Umbilical cord (tissue), 2 donors: ENCODE results near the gene WBP2. TPM values are rescaled to one million over a fixed set of nuclear protein-coding genes. Genes with fewer than 3 reads are reported as not detected.

Source experiments
- DNase-seq: peaks from one replicate; pipeline ENCODE4 v3.0.0-alpha.2; 2015; ENCODE audit warnings: low spot score
- total RNA-seq: library from RNA; depleted of rRNA; stranded (reverse); fragments of >200 nt; gene quantifications from one replicate; pipeline ENCODE4 v1.2.3, GENCODE V29; 2014; ENCODE audit warnings: low replicate concordance; ENCODE audit not compliant: insufficient read depth

WBP2 gene
- total RNA-seq, 1 donor from 2014 or later, result 13.7 TPM

DNA sequence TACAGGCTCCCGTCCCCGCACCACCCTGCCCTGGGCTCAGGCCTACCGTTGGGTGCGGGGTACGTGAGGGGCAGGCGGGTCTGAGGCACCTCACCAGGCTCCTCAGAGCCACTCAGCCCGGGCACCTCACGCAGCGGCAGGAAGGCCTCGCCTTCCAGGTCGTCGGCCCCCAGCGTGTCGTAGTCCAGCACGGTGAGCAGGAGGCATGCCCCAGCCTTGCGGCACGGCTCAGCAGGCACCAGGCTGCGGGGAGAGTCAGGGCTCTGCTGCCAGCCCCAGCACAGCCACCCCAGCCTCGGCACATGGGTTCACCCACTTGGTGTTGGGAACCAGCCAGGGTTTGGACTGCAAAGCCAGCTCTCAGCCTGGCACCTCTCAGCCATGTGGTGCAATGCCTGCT is 26.4 kb downstream of the WBP2 start:
- no peak for DNase-seq

DNA sequence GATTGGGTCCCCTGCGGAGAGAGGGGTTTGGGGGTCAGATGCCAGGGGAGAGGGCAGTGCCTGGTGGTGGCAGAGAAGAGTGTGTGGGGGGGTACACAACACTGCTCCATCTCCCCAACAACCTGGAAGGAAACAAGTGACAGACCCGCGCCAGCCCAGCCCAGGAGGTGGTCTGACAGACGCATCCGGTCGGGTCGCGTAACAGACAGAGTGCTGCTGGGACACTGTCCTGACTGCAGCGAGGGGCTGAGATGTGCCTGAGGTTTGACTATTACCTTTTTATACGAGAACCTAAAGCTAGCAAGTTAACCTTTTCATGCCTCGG is 27.1 kb downstream of the WBP2 start:
- no peak for DNase-seq

DNA sequence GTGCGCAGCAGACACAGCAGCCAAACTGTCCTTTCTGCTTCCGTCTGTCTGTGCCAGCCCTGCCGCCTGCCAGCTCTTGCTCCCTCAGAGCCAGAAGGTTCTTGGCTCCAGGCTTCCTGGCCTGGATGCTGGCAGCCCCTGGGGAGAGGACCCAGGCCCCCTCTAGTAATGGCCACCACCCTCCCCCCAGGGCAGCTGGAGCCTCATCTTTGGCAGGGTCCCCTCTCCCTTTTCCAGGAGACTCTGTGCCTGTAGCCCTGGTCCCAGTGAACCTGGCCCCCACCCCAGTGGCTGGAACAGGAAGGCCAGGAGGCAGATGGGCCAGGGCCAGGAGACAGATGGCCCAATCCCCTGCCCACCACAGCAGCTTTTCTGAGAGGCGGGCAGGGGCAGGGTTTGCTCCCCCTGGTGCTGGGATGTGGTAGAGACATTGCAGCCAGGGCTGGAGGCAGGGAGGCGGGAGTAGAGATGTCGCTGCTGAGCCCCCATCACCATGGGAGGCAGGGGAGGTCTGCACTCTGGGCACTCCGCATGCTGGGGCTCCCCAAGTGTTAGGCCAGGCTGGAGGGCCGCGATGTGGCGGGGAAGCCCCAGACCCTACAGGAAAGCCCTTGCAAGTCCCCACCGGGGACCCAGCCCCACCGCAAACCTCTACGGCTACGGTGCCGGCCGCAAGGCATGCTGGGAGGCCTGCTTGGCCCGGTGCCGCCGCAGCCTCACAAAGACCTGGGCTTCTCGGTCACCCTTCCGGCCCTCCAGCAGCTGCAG is 27.6 kb downstream of the WBP2 start:
- peak; percentile 66 for DNase-seq

DNA sequence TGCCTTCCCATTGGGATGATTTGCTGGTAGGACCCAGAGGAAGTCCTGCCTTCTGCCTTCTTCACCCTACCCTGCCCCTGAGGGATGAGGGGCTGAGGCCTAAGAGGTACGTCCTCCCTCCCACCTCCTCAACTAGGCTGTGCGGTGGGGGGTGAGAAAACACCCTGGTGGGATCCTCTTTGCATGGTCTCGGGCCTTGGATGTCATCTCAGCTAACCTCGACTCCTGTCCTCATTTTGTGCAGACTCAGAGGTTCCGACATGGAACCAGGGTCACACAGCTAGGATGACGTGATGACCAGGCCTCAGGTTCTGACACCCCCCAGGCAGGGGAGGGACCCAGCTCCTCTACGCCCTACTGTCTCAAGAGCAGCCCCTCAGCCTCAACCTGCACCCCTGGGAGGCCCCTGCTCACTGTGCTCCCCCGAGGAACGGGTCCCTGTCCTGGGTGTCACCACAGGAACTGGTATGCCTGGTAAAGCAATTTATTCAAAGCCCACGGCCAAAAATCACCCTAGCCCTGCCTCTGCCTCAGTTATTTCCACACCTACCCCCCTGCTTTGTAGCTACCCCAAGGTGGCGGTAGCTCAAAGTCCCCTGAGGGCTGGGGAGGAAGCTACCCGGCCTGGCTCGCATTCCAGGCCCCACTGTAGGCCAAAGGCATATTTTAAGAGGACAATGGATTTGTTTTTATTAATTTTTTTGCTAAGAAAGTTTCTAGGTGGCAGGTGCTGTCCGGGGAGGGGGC is 28.4 kb downstream of the WBP2 start:
- no peak for DNase-seq

DNA sequence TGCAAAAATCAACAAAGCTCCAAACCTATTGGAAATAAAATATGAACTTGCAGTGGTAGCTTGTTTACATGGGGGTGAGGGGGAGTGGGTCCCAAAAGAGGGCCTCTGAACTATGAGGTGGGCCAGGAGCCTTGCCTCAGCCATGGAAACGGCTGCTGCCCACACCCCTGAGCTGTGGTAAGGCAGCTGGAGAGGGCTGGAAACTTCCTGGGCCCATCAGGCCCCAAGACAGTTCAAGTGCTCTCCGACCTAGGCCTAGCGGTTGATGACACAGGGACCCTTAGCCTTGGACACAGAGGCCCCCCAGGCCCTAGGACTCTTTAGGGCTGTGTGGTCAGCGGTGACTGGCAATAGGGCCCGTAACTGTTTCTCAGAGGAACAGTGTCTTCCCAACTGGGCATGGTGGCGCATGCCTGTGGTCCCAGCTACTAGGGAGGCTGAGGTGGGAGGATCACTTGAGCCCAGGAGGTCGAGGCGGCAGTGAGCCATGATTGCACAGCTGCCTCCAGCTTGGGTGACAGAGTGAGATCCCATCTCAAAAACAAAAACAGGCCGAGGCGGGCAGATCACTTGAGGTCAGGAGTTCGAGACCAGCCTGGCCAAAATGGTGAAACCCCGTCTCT is 29.3 kb downstream of the WBP2 start:
- DNase-seq, result no peak

DNA sequence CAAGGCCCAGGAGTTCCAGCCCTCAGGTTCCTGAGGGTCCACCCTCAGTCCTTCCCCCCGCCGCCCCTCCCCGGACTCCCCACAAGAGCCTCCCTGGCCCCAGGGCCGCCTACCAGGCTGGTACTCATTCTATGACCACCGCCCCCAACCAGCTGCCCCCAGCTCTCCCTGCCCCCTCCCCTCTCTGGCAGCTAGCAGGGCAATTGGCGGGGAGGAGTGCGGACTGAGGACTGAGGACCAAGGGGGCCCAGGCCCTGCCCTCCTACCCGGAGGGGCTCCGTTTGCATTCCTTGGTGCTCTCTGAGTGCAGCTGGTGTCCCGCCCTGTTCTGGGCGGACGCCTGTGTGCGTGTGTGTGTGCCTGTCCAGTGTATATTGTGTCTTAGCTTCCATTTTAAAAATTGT is 30.0 kb downstream of the WBP2 start:
- peak; percentile 87 for DNase-seq

DNA sequence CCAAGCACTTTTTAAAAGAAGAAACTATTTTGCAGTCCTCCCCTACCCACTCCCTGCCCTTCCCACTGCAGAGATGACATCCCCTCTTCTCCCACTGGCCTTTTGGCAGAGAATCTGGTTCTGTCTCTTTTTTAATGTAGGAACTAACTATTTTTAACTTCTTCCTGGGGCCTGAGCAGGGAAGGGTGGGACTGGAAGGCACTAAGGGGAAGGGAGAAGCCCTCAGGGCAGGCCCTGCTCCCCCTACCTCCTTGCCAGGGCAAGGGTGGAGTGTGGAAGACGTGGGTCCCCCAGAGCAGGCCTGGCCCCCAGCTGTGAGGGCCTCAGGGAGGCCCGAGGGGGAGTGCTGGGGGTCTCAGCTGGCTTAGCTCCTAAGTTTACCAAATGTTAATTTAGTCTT is 30.5 kb downstream of the WBP2 start:
- DNase-seq, result peak; percentile 92

DNA sequence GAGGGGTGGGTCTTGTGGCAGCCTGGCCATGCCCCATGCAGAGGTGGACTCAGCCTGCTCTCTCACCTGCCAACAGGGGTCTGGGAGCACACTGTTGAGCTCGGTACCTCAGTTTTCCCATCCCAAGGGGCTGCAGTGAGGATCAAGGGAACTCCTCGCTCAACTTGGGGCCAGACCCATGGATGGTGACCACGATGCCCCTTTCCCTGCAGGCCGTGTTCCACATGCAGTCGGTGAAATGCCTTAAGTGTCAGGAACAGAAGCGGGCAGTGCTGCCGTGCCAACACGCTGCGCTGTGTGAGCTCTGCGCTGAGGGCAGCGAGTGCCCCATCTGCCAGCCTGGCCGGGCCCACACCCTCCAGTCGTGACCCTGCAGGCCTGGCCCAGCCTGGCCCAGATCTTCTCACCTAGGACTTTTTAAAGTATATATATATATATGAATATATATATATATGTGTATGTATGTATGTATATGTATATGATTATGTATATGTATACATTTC is 31.0 kb downstream of the WBP2 start:
- no peak for DNase-seq

DNA sequence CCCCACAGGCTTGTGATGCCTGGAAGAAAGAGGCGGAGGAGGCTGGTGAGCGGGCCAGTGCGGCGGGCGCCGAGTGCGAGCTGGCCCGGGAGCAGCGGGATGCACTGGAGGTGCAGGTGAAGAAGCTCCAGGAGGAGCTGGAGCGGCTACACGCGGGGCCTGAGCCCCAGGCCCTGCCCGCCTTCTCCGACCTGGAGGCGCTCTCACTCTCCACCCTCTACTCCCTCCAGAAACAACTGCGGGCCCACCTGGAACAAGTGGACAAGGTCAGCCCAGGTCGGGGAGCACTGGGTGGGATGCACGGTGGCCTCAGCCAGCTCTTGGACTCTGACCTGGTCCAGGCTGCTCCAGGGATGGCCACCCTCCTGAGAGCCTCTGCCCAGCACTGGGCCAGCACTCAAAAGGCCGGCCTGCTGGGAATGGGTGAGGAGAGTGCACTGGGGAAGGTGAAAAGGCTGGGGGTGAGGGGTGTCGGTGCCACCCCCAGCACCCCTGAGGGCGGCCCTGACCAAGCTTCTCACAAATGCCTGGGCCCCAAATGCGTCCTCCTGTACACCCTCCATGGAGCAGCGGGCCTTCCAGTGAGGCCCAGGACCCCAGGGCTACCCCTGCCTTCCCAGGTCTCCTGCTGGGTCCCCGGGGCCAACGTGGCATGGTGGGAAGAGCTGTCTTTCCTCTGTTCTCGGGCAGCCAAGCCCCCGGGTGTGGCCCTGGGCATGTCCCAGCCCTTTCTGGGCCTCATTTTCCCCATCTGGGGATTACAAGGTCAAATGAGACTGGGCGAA is 31.7 kb downstream of the WBP2 start:
- no peak for DNase-seq

DNA sequence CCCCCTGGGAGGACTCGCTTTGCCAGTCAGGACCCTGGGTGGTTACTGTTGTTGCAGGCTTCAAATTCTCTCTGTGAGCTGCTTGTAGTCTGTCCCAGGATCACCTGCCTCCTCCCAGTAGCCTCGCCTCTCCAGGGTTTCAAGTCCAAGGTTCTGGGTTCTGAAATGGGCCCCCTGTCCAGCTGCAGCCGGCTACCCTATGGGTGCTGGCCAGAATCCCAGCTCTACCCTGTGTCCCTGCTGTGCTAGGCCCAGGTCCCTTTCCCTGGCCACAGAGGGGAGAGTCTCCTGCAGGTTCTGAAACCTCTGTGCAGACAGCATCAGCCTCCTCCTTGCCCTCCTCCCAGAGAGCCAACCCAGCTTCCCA is 32.4 kb downstream of the WBP2 start:
- DNase-seq, result no peak

DNA sequence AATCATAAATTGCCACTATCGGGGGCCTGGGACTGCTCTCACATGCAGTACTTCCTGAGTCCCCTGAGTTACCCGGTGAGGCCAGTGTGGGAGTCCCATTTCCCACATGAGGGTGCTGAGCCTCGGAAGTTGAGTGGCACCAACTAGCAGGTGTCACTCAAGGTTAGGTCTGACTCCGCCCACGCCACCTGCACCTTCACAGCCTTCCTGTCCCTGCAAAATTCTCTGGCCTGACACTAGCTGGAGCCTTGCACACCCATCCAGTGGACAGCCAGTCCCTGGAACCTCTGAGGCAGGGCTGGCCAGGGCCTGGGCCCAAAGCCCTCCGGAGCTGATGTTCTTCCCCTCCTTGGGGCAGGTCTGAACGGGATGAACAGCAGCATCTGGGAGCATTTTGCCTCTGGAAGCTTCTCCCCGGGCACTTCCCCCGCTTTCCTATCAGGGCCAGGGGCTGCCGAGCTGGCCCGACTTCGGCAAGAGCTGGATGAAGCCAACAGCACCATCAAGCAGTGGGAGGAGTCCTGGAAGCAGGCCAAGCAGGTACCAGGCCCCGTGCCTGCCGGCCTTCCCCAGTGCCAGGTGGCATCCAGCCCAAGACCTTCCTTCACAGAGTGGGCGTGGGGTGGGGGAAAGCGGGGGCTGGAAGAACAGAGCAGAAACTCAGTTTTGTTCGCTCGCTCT is 32.9 kb downstream of the WBP2 start:
- DNase-seq, result no peak

DNA sequence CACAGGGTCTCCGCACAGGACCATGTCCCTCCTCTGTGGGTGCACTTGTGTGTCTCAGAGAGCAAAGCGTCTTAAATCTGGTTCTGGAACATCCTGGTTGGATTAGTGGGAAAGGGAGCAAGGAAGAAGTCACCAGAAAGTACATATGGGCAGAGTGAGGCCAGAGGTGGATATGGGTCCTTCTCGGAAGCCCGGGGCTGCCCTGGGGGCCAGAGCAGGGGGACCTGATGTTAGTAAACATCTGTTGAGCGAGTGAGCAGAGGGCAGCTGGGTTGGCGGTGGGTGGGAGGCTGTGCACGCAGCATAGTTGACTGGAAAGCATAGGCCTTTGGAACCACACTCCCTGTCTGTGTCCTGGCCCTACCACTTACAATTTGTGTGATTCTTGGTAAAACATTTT is 33.6 kb downstream of the WBP2 start:
- DNase-seq, result no peak

DNA sequence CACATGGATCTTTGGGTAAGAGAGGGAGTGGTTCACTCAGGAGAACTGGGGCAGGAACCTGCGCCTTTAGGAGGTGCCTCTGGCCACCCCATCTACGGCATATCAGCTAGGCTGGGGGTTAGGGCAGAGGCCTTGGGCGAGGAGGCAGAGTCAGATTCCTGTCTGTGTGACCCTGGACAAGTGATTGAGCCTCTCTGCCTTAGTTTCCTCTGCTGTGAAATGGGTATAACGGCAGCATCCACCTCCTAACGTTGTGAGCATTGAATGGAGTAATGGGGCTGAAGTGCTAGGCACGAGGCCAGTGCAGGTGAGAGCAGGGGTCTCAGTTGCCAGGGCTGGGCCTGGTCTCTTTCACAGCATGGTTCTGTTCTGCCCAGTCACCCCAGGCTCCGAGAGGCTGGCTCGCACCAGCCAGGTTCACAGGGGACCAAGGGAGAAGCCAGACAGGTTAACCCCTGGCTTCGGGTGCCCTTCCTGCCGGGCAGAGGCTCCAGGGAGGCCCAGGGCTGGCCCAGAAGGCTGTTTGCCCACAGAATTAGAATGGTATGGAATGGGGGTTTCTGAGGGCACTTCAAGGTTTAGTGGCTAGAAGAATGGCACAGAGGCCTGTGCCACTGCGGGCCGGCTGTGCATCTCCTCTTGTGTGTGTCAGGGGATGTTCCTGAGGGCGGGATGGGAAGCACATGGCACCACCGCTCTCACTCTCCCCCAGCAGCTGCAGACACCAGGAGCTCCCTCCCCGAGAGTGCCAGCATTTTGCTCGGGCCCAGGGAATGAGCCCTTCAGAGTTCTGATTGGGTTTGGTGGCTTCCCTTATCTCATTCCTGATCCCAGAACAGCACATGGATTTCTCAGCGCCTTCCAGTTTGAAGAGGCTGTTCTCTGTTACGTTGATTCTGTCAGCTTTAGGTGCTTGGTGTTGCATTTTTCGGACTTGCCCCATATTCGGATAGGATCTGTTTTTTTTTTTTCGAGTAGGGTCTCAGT is 34.7 kb downstream of the WBP2 start:
- peak; percentile 78 for DNase-seq

DNA sequence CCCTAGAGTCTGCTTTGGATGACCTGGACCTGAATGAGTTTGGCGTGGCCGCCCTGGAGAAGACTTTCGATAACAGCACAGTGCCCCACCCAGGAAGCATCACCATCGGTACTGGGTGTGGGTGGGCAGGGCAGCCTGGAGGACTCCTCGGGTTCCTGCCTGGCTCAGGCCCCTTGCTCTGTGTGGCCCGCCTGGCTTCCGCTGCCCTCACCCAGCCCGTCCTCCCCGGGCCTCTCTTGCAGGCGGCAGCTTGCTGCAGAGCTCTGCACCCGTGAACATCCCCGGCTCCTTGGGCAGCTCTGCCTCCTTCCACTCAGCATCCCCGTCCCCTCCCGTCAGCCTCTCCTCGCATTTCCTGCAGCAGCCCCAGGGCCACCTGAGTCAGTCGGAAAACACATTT is 35.5 kb downstream of the WBP2 start:
- no peak for DNase-seq

DNA sequence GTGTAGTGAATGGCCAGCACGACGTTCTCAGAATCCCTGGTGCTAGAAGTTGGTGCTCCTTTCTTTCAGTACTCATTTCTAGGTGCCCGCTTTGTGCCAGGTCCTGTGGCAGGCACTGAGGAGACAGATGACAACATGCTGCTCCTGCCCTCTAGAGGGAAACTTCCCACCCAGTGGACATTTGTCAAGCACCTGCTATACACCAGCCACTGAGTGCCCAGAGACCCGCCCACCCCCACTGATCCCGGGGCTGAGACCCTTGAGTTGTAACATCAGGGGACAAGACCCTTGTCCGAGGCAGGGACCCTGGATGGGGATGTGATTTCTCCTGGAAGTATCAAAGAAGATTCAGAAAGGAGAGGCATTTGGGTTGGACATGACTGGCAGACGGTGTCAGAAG is 36.0 kb downstream of the WBP2 start:
- DNase-seq, result no peak

DNA sequence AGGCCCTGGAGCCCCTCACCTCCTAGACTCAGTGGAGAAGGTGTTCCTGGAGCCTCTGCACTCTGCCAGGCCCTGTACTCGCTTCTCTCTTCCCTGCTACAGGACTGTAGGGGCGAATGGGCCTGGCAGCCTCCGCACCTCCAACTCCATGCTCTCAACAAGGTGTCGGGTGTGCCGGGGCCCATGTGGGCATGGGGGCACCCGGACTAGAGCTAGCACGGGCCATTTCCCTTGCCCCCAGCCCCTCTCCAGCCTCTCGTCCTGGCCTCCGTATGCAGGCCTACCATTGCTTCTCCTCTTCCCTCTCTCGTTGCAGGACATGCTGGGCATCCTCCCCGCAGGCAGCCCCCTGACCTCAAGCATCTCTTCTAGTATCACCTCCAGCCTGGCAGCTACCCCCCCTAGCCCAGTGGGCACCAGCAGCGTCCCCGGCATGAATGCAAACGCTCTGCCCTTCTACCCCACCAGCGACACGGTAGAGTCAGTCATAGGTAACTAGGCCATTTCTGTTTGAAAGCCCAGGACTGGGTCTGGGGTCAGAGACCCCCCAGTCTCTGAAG is 36.7 kb downstream of the WBP2 start:
- DNase-seq, result no peak

DNA sequence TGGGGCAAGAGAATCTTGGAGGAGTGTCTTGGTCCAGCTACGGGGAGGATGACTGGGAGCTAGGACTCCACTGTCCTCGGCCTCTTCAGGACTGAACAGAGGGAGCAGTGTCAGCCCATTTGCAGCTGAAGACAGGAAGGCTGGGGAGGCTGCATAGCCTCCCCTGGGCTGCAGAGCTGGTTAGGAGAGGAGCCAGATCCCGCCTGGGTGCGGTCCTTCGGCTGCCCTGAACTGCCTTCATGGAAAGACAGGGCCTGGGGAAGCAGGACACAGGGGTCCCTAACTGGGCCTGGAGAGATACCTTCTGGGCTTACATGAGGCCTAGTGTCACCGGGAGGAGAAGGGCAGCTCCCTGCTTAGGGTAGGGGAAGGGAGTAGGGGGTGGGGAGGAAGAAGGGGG is 37.6 kb downstream of the WBP2 start:
- DNase-seq, result no peak

DNA sequence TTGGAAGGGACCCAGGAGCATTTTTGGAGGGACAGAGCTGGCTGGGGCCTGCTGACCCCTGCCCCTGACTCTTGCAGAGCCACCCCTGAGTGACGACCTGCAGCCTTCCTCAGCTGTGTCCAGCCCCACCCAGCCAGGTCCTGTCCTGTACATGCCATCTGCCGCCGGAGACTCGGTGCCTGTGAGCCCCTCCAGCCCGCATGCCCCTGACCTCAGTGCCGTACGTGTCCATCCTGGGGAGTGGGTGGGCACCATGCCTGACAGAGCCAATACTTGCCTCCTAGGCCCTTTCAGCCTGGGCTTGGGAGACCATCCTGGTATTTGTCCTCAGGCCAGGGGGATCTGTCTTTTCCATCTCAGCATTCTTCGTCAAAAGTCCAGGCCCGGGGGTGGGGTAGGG is 38.4 kb downstream of the WBP2 start:
- DNase-seq, result no peak

DNA sequence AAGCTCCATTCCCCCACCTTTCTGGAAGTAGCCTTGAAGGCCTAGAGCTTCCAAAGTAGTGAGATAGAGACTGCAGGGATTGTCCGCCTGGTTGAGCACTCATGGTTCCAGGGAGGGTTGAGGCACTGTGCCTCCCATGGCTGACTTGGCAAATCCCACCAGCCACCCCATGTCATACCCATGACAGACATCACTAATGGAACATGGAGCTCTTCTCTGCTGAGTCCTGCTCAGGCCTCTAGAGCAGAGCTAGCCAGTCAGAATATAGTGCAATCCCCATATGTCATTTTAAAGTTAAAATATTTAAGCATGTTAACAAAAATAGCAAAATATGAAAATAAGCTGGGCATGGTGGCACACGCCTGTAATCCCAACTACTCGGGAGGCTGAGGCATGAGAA is 39.7 kb downstream of the WBP2 start:
- no peak for DNase-seq

DNA sequence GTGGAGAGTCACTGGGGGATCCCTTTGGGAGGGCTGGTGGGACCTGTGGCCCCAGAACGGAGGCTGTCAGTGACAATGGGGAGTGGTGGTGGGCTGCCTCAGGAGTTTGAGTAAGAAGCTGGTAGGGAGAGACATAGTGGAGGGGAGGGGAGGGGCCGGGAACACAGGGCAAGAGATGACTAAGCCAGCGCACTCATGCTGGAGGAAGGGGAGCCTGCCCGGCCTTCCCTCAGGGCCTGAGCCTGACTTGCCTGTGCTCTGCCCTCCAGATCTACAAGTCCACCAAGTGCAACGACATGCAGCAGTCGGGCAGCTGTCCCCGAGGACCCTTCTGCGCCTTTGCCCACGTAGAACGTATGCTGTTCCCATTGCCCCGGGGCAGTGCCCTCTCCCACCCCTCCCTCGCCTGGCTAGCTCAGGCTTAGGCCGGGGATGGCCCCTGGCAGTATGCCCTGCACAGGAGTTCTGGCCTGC is 40.2 kb downstream of the WBP2 start:
- no peak for DNase-seq
